DMS53 (cell line): ENCODE results near the gene CYP1A2.

Experiments
- DNase-seq: peaks from one replicate; lab custom pipeline; 2025; lab: John Stamatoyannopoulos, UW

The CYP1A2 gene

DNA sequence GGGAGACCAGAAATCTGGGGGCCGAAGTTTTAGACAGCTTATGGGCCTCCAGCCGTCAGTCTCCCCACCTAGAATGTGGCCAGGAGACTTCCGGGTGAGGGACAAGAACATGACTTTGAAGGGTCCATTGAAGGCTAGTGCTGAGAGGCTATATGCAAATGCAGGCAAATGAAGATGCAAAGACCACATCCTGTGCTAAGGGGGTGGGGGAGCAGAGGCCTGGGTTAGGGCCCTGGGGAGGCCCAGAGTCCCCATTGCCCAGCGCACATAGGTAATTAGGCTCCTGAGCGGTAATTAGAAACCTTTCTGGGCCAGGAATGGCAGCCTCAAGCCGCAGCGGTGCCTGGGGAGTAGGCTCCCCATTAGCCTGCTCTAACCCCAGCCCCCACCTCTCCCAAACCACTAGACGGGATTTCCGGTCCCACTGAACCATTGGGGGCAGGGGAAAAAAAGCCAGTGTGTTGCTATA, 40.1 kb downstream of the CYP1A2 start:
- no peak for DNase-seq

DNA sequence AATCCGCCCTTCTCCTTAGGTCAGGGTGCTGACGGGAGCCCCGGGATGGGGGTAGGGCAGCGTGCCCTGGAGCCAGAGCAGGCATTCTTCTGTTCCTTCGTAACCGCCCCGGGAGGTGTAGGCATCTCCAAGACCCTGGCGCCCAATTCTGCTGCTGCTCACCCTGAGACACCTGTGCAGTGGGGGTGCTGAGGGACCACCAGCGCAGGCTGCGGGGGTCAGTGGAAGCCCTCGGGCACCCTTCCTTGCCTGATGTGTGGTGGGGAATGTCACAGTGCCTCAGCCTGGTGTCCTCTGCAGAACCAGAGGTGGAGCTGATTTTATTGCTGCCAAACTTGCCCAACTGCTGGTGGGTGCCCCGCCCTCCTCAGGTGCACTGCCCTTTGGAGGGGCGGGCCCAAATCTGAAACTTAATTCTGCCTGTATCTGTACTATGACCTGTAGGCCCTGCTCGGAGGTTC, 40.6 kb downstream of the CYP1A2 start:
- no peak for DNase-seq

DNA sequence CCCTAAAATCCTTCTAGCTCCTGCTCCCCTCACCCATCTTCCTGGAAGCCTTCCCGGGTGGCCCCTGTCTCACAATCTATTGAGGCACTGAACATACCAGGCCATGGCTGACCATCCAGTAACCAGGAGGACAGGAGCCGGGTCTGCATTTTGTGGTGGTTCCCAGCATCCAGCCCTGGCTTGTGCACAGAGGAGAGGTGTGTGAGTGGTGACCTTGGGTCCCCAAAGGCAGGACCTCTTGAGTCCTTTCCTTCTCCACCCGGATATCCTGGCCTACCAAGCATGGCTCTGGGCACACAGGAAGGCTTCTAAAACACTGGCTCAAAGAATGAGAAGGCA, 41.1 kb downstream of the CYP1A2 start:
- no peak for DNase-seq

DNA sequence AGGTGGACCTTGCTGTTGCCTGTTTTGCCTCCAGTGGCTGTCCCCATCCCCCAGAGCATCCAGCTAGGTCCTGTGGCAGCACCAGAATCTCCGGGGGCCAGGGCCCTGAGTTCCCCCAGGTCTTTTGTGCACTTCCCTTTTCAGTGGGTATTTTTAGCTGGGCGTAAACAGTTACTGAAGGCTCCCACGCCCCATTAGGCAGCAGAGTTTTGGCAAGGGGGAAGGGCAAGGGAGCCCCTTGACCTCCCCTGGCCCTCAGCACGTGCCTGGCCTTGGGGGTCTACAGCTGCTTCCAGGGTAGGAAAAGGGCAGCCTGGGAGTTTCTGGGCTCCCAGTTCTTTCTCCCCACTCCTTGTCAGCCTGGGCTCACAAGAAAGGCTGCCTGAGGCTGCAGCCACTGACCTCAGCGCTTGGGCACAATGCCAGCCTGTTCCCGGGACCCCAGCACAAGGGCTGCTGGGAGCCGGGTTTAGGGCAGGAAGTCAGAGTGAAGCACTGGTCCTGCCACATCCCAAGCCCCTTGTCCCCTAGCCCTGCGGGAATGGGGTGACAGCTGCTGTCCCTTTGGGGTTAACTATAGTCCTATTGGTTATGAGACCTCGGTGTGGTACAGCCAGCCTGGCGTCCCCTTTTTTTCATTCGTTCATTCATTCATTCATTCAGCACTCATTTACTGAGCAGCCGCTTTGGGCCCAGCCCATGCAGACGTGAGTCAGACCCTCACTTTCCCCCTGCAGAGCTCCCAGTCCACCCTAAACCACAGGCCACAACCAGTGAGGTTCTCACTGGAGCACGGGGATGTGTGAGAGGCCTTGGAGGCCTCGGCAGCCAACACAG, 41.7 kb downstream of the CYP1A2 start:
- DNase-seq = no peak

DNA sequence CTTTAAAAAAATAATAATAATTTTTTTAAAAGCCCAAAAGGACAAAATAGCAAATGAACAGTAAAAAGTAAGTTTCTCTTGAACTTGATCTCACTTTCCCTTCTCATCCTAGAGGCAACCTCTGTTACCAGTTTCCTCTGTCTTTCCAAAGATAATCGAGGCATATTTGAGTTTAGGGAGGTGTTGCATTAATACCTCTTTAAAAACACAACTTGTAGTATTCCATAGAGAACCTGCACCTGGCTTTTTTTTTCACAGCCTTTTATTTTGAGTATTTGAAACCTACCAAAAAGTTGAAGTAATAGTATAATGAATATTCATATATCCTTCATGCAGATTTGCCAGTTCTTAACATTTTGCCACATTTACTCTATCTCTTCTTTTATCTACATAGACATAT, 42.4 kb downstream of the CYP1A2 start:
- DNase-seq = no peak

DNA sequence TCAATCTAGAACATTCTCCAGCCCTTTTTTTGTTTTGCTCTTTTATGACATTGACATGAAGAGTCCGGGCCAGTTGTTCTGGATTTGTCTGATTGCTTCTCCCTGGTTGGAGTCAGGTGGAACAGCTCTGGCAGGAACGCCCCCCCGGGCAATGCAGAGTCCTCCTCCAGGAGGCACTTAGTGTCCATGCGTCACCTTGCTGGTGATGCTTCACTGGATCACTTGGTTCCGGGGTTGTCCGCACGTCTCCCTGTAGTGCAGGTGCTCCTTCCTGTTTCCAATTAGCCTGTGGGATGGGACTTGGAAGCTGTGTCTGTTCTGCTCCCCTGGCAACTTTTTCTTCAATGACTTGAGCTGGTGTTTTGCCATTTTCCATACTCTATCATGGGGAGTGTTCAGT, 43.0 kb downstream of the CYP1A2 start:
- DNase-seq = no peak

DNA sequence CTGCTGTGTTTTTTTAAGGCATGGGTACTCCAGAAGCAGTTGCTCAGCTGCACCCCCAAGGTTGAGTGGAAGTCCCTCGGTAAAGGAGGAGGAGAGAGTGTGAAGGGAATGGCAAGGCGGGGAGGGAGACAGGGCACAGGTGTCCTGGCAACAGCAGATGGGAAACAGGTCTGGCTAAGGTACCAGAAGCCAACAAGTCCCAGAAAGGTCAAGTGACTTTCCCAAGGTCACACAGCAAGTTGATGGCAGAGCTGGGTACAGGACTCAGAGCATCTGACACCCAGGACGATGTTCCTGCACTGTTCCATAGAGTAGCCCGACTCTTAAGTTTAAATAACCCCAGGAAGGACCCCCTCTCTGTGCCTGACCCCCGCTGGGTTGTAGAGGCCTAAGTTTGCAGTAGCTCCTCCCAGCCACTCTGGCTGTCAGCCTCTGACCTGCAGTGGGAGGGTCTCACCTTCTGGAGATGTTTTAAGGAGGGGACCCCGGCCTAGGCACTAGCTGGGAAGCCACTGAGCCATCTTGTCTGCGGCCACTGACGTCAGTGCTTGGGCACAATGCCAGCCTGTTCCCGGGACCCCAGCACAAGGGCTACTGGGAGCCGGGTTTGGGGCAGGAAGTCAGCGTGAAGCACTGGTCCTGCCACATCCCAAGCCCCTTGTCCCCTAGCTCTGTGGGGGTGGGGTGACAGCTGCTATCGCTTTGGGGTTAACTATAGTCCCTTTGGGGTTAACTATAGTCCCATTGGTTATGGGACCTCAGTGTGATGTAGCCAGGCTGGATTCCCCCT, 43.8 kb downstream of the CYP1A2 start:
- no peak for DNase-seq

DNA sequence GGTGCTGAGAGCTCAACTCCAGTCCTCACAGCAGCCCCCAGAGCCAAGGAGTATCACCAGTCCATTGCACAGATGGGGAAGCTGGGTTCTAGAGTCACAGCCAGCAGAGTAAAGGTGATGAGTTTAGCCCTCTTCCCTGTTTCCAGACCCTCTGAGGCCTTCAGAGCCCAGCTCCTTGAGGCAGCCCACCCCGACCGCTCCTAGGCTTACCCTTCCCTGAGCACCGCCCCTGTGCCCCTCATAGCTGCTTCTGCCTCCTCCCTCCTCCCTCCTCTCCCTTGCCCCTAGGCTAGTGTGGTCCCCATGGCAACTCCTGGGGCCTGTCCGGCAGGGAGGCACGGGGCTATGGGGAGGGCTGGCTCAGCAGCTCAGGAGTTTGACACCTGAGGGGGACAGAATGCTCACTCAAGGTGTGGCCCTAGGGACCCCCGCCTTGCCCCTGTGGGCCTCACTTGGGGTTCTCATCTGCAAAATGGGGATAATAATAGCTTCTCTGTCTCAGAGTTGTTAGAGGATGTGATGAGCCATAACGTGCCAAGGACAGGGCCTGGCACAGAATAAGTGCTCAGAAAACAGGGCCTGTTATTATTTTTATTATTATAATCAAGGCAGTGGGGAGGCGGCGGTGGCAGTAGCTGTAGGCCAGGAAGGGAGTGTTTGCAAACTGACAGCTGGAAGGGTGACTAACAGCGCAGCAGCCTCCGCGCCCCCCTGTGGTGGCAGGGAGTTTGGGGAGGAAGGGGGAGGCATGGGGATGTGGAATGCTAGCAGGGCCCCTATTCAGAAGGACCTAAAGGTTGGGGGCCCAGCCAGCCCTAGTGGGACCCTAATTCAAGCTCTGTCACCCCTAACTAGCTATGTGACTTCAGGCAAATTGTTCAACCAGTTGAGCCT, 44.7 kb downstream of the CYP1A2 start:
- no peak for DNase-seq

DNA sequence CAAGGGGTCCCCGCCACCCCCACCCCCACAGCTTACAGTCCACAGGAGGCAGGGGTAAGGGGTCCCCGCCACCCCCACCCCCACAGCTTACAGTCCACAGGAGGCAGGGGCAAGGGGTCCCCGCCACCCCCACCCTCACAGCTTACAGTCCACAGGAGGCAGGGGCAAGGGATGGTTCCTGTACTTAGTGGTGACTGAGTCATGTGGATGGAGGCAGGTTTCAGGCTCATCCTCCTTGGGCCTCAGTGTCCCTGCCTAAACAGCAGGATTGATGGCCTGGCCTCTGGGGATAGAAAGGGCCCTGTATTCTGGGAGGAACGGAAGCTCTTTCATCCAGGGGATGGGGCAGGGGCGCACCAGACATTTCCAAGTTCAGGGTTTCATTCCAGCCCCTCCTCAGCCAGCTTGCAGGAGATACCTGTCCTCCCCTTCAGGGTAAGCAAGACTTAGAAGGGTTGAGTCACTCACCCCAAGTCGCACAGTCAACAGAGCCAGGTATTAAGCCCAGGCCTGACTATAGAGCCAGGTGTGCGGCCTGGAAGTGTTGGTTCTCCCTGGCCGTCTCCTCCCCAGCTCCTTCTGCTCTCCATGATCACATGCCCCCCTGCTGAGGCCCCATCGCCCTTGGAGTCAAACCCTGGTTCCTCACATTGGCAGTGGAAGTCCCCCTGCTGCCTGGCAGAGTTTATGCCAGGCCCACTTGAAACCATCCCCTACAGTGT, 45.8 kb downstream of the CYP1A2 start:
- DNase-seq = no peak

DNA sequence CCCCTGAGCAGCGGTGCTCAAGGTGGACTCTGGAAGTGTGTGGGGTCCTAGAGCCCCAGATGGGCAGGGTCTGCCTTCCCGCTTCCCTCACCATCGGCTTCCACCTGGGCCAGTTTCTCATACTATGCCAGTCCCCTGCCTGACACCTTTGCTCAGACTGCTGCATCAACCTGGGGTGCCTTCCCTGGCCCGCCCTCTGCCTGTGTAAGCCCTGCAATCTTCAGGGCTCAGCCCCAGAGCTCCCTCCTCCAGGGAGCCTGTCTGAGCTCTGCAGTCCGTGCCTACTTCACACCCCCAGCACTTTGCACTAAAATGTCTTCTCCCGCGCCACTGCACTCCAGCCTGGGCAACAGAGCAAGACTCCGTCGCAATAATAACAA, 46.3 kb downstream of the CYP1A2 start:
- DNase-seq = no peak

DNA sequence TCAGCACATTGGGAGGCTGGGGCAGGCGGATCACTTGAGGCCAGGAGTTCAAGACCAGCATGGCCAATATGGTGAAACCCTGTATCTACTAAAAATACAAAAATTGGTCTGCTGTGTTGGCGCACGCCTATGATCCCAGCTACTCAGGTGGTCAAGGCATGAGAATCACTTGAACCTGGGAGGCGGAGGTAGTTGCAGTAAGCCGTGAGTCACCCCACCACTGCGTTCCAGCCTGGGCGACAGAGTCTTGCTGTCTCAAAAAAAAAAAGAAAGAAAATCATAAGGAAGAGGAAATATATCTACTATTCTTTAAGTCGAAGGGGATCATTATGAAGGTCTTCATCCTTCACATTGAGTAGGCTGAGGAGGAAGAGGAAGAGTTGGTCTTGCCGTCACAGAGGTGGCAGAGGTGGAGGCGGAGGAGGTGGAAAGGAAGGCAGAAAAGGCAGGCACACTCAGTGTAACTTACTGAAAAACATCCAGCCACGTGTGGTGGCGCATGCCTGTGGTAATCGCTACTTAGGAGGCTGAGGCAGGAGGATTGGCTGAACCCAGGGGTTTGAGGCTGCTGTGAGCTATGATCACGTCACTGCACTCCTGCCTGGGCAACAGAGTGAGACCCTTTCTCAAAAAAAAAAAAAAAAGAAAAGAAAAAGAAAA, 47.5 kb downstream of the CYP1A2 start:
- DNase-seq = no peak

DNA sequence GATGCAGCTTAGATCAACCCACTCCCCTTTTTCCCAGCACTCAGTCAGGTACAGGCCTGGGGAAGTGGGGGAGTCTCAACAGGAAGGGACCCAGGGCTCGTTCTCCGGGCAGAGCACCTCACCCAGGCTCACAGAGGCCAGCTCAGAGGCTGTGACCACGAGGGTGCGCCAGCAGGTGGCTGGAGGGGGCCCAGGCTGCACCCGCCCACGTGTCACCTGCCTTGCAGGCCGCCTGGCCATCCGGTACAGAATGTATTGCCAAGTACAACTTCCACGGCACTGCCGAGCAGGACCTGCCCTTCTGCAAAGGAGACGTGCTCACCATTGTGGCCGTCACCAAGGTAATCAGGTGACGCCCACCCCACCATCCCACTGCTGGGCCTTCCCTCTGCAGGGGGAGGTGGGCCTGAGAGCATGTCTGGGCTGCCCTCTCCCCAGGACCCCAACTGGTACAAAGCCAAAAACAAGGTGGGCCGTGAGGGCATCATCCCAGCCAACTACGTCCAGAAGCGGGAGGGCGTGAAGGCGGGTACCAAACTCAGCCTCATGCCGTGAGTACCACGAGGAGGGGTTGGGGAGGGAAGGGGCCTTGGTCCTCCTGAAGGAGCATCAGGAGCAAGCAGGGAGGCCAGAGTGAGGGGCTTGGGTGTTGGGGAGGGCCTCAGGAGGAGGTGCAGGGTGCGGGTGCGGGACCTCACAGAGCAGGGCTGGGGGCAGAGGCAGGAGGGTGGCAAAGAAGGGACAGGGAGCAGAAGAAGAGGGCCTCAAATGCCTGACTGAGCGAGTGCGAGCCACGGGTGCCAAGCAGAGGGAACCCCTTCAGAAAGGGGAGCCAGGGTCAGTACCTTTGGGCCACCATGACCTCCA, 50.0 kb downstream of the CYP1A2 start:
- no peak for DNase-seq

DNA sequence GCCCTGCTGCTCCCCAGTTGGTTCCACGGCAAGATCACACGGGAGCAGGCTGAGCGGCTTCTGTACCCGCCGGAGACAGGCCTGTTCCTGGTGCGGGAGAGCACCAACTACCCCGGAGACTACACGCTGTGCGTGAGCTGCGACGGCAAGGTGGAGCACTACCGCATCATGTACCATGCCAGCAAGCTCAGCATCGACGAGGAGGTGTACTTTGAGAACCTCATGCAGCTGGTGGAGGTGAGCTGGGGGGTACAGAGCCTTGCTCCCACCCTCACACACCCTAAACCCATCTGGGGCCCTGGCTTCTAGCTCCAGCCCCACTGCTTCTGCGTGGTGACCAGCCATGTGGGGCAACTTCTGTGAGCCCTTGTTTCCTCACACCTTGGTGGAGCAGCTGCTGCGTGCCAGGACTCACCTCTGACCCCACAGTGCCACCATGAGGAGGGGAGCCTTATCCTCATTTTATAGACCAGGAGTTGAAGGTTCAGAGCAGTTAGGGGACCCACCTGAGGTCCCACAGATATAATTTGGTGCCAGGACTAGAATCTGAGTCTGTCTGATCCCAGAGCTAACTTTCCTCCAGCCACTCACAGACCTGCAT, 50.7 kb downstream of the CYP1A2 start:
- DNase-seq = peak; percentile 62

DNA sequence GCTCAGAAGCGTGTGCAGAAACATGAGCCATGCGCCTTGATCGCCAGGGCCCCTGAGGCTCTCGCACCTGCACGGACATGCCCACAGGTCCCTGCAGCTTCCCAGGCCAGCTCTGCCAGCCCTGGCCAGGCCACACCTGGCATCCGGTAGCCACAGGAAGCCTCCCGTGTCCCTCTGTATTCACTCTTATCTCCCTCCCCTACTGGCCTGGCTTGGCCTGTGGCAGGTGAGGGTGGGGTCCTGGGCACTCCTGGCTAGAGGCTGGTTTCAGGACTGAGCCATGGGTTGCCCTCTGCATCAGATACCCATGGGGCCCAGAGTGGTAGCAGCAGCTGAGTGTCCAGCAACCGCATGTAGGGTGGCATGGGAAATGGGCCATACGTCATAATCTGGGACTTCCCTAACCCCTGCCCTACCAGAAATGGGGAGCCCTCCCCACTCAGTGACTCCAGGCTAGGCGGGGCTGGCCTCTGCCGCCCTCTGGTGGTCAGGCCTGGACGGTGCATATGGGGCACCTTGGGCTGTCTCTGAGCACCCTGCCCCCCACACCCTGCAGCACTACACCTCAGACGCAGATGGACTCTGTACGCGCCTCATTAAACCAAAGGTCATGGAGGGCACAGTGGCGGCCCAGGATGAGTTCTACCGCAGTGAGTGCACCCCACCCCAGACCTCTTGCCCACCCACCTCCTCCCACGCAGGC, 51.4 kb downstream of the CYP1A2 start:
- peak; percentile 81 for DNase-seq

DNA sequence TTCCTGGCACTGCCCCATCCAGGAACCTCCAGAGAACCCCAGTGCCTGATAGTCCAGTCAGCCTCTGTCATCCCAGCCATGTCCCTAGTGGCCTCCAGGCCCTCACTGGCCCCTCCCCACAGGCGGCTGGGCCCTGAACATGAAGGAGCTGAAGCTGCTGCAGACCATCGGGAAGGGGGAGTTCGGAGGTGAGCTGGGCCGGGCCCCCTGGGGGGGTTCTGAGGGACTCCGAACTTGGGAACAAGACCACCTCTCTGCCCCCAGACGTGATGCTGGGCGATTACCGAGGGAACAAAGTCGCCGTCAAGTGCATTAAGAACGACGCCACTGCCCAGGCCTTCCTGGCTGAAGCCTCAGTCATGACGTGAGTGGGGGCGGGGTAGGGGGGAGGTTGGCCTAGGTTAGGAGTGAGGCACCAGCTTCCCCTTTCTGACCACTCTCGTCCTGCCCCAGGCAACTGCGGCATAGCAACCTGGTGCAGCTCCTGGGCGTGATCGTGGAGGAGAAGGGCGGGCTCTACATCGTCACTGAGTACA, 52.0 kb downstream of the CYP1A2 start:
- DNase-seq = no peak

DNA sequence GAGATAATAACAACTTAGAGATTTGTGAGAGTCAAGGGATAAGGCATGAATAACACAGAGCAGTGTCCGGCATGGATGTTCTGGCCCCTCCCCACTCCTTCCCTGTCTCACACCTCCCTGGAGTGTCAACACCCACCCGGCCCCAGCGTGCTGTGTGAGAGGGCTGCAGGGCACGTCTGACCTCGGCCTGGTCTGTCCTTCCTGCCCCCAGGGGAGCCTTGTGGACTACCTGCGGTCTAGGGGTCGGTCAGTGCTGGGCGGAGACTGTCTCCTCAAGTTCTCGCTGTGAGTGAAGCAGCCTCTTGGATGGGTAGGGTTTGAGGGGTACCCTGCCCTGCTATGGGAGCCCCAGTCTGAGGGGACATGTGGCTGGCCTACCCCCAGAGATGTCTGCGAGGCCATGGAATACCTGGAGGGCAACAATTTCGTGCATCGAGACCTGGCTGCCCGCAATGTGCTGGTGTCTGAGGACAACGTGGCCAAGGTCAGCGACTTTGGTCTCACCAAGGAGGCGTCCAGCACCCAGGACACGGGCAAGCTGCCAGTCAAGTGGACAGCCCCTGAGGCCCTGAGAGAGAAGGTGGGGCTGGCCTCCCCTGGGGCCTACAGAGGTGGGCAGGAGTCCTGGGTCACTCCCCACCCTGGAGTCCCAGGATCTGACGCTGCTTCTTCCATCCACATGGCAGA, 52.8 kb downstream of the CYP1A2 start:
- DNase-seq = no peak

DNA sequence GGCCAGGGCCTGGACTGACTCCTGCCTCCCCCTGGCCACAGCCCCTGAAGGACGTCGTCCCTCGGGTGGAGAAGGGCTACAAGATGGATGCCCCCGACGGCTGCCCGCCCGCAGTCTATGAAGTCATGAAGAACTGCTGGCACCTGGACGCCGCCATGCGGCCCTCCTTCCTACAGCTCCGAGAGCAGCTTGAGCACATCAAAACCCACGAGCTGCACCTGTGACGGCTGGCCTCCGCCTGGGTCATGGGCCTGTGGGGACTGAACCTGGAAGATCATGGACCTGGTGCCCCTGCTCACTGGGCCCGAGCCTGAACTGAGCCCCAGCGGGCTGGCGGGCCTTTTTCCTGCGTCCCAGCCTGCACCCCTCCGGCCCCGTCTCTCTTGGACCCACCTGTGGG, 53.6 kb downstream of the CYP1A2 start:
- no peak for DNase-seq

DNA sequence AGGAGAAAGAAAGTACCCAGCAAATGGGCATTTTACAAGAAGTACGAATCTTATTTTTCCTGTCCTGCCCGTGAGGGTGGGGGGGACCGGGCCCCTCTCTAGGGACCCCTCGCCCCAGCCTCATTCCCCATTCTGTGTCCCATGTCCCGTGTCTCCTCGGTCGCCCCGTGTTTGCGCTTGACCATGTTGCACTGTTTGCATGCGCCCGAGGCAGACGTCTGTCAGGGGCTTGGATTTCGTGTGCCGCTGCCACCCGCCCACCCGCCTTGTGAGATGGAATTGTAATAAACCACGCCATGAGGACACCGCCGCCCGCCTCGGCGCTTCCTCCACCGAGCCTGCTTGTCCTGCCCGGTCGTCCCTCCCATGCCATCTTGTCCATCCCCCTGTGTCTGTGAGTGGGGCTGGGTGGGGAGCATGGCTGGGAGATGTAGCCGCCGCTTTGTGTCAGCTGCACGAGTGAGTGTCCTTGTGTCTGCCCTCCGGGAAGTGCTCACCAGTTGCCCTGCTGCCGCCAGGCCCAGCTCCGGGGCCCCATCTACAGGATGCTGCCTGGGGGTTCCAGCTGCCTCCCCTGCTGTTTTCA, 54.3 kb downstream of the CYP1A2 start:
- DNase-seq = no peak
